Ascending aorta (tissue), 2 donors: Measurements from ENCODE around the gene SLC48A1. TPM values are rescaled to one million over a fixed set of nuclear protein-coding genes. Genes with fewer than 3 reads are reported as not detected.

Experiments
- DNase-seq, 2 donors: peaks; one replicate each; pipeline ENCODE4 v3.0.0-alpha.2; 2019; ENCODE audit warnings: low spot score in 2 of 2
- H3K27ac ChIP-seq, 2 donors: fragments of 200-600 bp; sonication (generic); one replicate each; pipeline ENCODE4 v1.5.1; 2016 to 2017; ENCODE audit warnings: mild to moderate bottlenecking in 1 of 2
- H3K27me3 ChIP-seq: fragments of 200-600 bp; sonication (generic); one replicate; pipeline ENCODE4 v1.5.1; 2017
- H3K36me3 ChIP-seq, 2 donors: fragments of 200-600 bp; sonication (generic); one replicate each; pipeline ENCODE4 v1.5.1; 2016
- H3K4me1 ChIP-seq, 2 donors: fragments of 200-600 bp; sonication (generic); one replicate each; pipeline ENCODE4 v1.5.1; 2016 to 2017; ENCODE audit warnings: mild to moderate bottlenecking in 1 of 2
- H3K4me3 ChIP-seq, 2 donors: fragments of 200-600 bp; sonication (generic); one replicate each; pipeline ENCODE4 v1.5.1; 2016 to 2017; ENCODE audit warnings: mild to moderate bottlenecking in 1 of 2
- H3K9me3 ChIP-seq, 2 donors: fragments of 200-600 bp; sonication (generic); one replicate each; pipeline ENCODE4 v1.5.1; 2016
- CTCF ChIP-seq, 3 experiments: fragments of 200-600 bp in 2 of 3; fragments of 450-650 bp in 1 of 3; sonication (generic) in 2 of 3; IDR thresholded peaks; one replicate each; pipeline ENCODE4 v1.5.1; 2016 to 2019; ENCODE audit warnings: antibody characterized with exemption in 3 of 3, mild to moderate bottlenecking in 1 of 3, moderate library complexity in 1 of 3
- intact Hi-C: fragments of 100-400 bp; cut with DNase I; formaldehyde crosslinking; loops from one replicate; pipeline ENCODE4 v1.15.1; 2023
- total RNA-seq: library from RNA; depleted of rRNA; stranded (reverse); fragments of >200 nt; gene quantifications from one replicate; pipeline ENCODE4 v1.1.0, GENCODE V29; 2016

The SLC48A1 gene
- total RNA-seq, 1 donor from 2014 or later = 144 TPM

- Histone ChIP-seq H3K27me3 (no peaks in the 10 kb centered on the region), H3K27ac (no peak overlapping the region), H3K36me3 (no peaks in the 10 kb centered on the region), H3K9me3 (no peaks in the 10 kb centered on the region), H3K4me1 (peaks cover 25 to 36% of the 10 kb centered on the region in 2 donors), H3K4me3 (peak overlapping the region in 1 of 2 donors; percentile 93)
- intact Hi-C loops = no loop called here
- TF ChIP-seq CTCF (IDR thresholded peaks at IDR 0.05) = no peak
- no peak for DNase-seq
These were observed 861 bp upstream of the SLC48A1 start for GRCh38 chr12:47772094-47772660.

- Histone ChIP-seq H3K4me3 (peak overlapping the region; percentile 93 to 98), H3K4me1 (peaks cover 28 to 41% of the 10 kb centered on the region in 2 donors), H3K27ac (peak overlapping the region; percentile 76 to 89), H3K36me3 (no peaks in the 10 kb centered on the region), H3K9me3 (no peaks in the 10 kb centered on the region), H3K27me3 (no peaks in the 10 kb centered on the region)
- no peak for TF ChIP-seq CTCF (IDR thresholded peaks at IDR 0.05)
- intact Hi-C loops = loop anchor here (1.0 kb wide), 1 partner anchor 19 kb away; no protein-coding TSS in a partner anchor
- DNase-seq = no peak
These were observed 338 bp upstream of the SLC48A1 start for GRCh38 chr12:47772738-47773061.

- Histone ChIP-seq H3K27ac (peak overlapping the region; percentile 88 to 89), H3K9me3 (no peaks in the 10 kb centered on the region), H3K36me3 (no peaks in the 10 kb centered on the region), H3K4me3 (peak overlapping the region; percentile 93 to 98), H3K27me3 (no peaks in the 10 kb centered on the region), H3K4me1 (peaks cover 36 to 54% of the 10 kb centered on the region in 2 donors)
- DNase-seq = no peak
- intact Hi-C loops = loop anchor here (1.0 kb wide), 1 partner anchor 21 kb away; no protein-coding TSS in a partner anchor
- no peak for TF ChIP-seq CTCF (IDR thresholded peaks at IDR 0.05)
These were observed 981 bp downstream of the SLC48A1 start for GRCh38 chr12:47773858-47774580.

- no peak for TF ChIP-seq CTCF (IDR thresholded peaks at IDR 0.05)
- DNase-seq = no peak
- H3K36me3 ChIP-seq = no peaks in the 10 kb centered on the region
- H3K9me3 ChIP-seq = no peaks in the 10 kb centered on the region
- intact Hi-C loops = no loop called here
- H3K4me1 ChIP-seq = peaks cover 37 to 59% of the 10 kb centered on the region in 2 donors
- H3K27ac ChIP-seq = peak overlapping the region; percentile 80 to 88
- peak overlapping the region in 1 of 2 donors; percentile 23 for H3K4me3 ChIP-seq
- no peaks in the 10 kb centered on the region for H3K27me3 ChIP-seq
These were observed 1.6 kb downstream of the SLC48A1 start for GRCh38 chr12:47774663-47775062.

DNA sequence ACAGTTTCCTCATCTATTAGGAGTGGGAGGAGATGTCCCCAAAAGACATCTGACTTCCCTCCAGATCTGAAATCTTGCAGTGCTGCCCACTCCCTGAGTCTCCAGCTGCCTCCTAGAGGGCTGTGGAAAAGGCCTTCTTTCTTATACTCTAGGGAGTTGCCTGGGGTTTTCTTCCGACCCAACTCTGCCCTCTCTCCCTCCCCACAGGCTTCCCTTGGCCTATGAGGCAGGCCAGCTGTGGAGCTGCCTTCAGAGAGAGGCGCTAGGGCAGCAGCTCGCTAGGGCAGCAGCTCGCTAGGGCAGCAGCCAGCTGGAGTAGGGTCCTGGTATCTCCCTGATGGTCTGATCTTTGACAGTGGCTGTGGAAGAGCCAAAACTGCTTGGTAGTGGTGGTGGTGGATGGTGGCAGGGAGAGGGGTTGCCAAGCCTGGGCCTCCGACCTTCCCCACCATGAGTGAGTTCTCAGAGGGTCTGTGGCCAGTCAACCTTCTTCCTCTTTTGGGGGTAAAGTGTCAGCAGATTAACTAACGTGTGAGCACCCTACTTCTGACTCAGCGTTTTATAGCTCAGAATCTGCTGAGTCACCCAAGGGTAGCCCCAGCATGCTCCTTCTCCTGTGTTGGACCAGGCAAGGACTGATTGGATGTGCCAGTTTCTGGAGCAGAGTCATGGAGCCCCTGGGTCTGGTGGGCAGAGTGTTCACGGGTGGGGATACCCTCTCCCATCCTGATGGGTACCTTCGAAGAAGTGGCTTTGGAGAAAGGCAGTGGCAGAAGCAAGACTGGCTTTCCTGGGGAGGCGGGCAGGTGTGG lies 2.3 kb downstream of the SLC48A1 start:
- peak overlapping the region; percentile 80 to 88 for H3K27ac ChIP-seq
- intact Hi-C loops = no loop called here
- no peaks in the 10 kb centered on the region for H3K9me3 ChIP-seq
- peaks cover 0 to 3% of the 10 kb centered on the region in 2 donors for H3K36me3 ChIP-seq
- peak overlapping the region in 1 of 2 donors; percentile 23 for H3K4me3 ChIP-seq
- peaks cover 37 to 59% of the 10 kb centered on the region in 2 donors for H3K4me1 ChIP-seq
- no peak for TF ChIP-seq CTCF (IDR thresholded peaks at IDR 0.05)
- no peaks in the 10 kb centered on the region for H3K27me3 ChIP-seq
- no peak for DNase-seq
